A549 (cell line): ENCODE results near the gene MIR17HG. TPM values are rescaled to one million over a fixed set of nuclear protein-coding genes. Genes with fewer than 3 reads are reported as not detected.

ENCODE experiments used
- ATAC-seq, 2 experiments: fragments of 200-7000 bp in 1 of 2; fragments of >200 bp in 1 of 2; cut with Nextera tagmentation in 1 of 2; cut with Tn5 transposase in 1 of 2; 3 replicates each; pipeline versions ENCODE4 v1.8.0 to v1.9.1; 2018 to 2020; ENCODE audit warnings: mild to moderate bottlenecking in 1 of 2, moderate library complexity in 1 of 2
- CTCF ChIA-PET: fragments of 300-600 bp; sonication (Branson Sonifier 250); formaldehyde crosslinking; extraction: SDS; loops from one replicate; lab custom pipeline; 2021; ENCODE audit warnings: antibody characterized with exemption, inconsistent platforms; lab: Yijun Ruan, JAX
- POLR2A ChIA-PET: fragments of 350-600 bp; formaldehyde crosslinking; extraction: SDS; loops from one replicate; lab custom pipeline; 2021; ENCODE audit warnings: antibody characterized with exemption, inconsistent platforms; lab: Yijun Ruan, JAX
- DNase-seq, 2 experiments: peaks; one replicate each; pipeline versions ENCODE4 v3.0.0 to v3.0.0-alpha.2; 2011 to 2016; ENCODE audit warnings: low read depth in 1 of 2, low spot score in 1 of 2
- FAIRE-seq: peaks from 2 replicates; lab custom pipeline; 2011; peaks lifted over from hg19 to GRCh38; lab: Jason Lieb, UNC
- H3K27ac ChIP-seq, 2 experiments: fragments of >200 bp; sonication (Bioruptor Twin); formaldehyde crosslinking; 3 replicates each; pipeline ENCODE4 v1.5.1; 2016 to 2017
- H3K4me1 ChIP-seq: fragments of >200 bp; sonication (Bioruptor Twin); formaldehyde crosslinking; 3 replicates; pipeline ENCODE4 v1.6.1; 2016
- H3K4me2 ChIP-seq: fragments of >200 bp; sonication (Bioruptor Twin); formaldehyde crosslinking; 3 replicates; pipeline ENCODE4 v1.6.1; 2016
- H3K4me3 ChIP-seq: fragments of >200 bp; sonication (Bioruptor Twin); formaldehyde crosslinking; 3 replicates; pipeline ENCODE4 v1.5.1; 2016
- H3K9me3 ChIP-seq: fragments of >200 bp; sonication (Bioruptor Twin); formaldehyde crosslinking; 3 replicates; pipeline ENCODE4 v1.6.1; 2016
- BHLHE40 ChIP-seq: IDR thresholded peaks from 2 replicates; pipeline ENCODE4 v1.6.1; 2012; ENCODE audit warnings: low read depth, low read length, inconsistent platforms
- CBX2 ChIP-seq: fragments of 200-600 bp; sonication (generic); IDR thresholded peaks from 2 replicates; pipeline ENCODE4 v1.6.1; 2016; ENCODE audit warnings: low read depth, mild to moderate bottlenecking, borderline replicate concordance
- CEBPB ChIP-seq, 2 experiments: fragments of >200 bp in 1 of 2; sonication (Bioruptor Twin) in 1 of 2; formaldehyde crosslinking in 1 of 2; IDR thresholded peaks; 2 replicates each; pipeline ENCODE4 v1.6.1; 2012 to 2016
- CHD2 ChIP-seq: fragments of 150-350 bp; IDR thresholded peaks from 2 replicates; pipeline ENCODE4 v1.6.1; 2014; ENCODE audit warnings: low read length; ENCODE audit not compliant: partially characterized antibody
- CTCF ChIP-seq: fragments of >200 bp; sonication (Bioruptor Twin); formaldehyde crosslinking; IDR thresholded peaks from 3 replicates; pipeline ENCODE4 v1.5.1; 2016
- E2F6 ChIP-seq: IDR thresholded peaks from 2 replicates; pipeline ENCODE4 v1.6.1; 2012; ENCODE audit warnings: low read depth, borderline replicate concordance
- EHF ChIP-seq: fragments of 250-450 bp; sonication (Bioruptor Pico); IDR thresholded peaks from 2 replicates; pipeline ENCODE4 v1.5.0; 2020; ENCODE audit warnings: mild to moderate bottlenecking
- FOSB ChIP-seq: fragments of 250-450 bp; sonication (Bioruptor Pico); IDR thresholded peaks from 2 replicates; pipeline ENCODE4 v1.5.0; 2020; ENCODE audit warnings: mild to moderate bottlenecking, moderate library complexity
- FOXS1 ChIP-seq: fragments of 250-450 bp; sonication (Bioruptor Pico); IDR thresholded peaks from 2 replicates; pipeline ENCODE4 v1.5.0; 2020; ENCODE audit warnings: mild to moderate bottlenecking, moderate library complexity
- GATA3 ChIP-seq: IDR thresholded peaks from 2 replicates; pipeline ENCODE4 v1.6.1; 2012; ENCODE audit warnings: borderline replicate concordance
- HDAC2 ChIP-seq: fragments of 200-600 bp; sonication (generic); IDR thresholded peaks from 2 replicates; pipeline ENCODE4 v1.6.1; 2016
- HOXB5 ChIP-seq: fragments of 250-450 bp; sonication (Bioruptor Pico); IDR thresholded peaks from 2 replicates; pipeline ENCODE4 v1.5.0; 2020; ENCODE audit warnings: mild to moderate bottlenecking, moderate library complexity
- JUNB ChIP-seq: fragments of >200 bp; sonication (Bioruptor Twin); formaldehyde crosslinking; IDR thresholded peaks from 2 replicates; pipeline ENCODE4 v1.6.1; 2016
- KDM1A ChIP-seq: fragments of 200-600 bp; sonication (generic); IDR thresholded peaks from 2 replicates; pipeline ENCODE4 v1.6.1; 2016; ENCODE audit warnings: low read depth, mild to moderate bottlenecking
- KDM5A ChIP-seq: fragments of 200-600 bp; sonication (generic); IDR thresholded peaks from 2 replicates; pipeline ENCODE4 v1.6.1; 2016; ENCODE audit warnings: antibody characterized with exemption, mild to moderate bottlenecking
- NFE2L2 ChIP-seq: fragments of 150-350 bp; conservative IDR thresholded peaks from 2 replicates; pipeline ENCODE4 v1.6.1; 2014; ENCODE audit warnings: low read length
- NPAS2 ChIP-seq: fragments of 250-450 bp; sonication (Bioruptor Pico); IDR thresholded peaks from 2 replicates; pipeline ENCODE4 v1.8.0; 2022; ENCODE audit warnings: mild to moderate bottlenecking, moderate library complexity, borderline replicate concordance
- PBX3 ChIP-seq: IDR thresholded peaks from 2 replicates; pipeline ENCODE4 v1.6.1; 2012
- PHF8 ChIP-seq: fragments of 200-600 bp; sonication (generic); IDR thresholded peaks from 2 replicates; pipeline ENCODE4 v1.6.1; 2016; ENCODE audit warnings: low read depth, mild to moderate bottlenecking, antibody characterized with exemption, moderate library complexity, borderline replicate concordance
- RCOR1 ChIP-seq: fragments of 150-350 bp; IDR thresholded peaks from 2 replicates; pipeline ENCODE4 v1.6.1; 2014; ENCODE audit warnings: antibody characterized with exemption, low read length, low read depth
- RFX5 ChIP-seq: fragments of 450-650 bp; IDR thresholded peaks from 2 replicates; pipeline ENCODE4 v1.7.1; 2014; ENCODE audit warnings: antibody characterized with exemption, mild to moderate bottlenecking, moderate library complexity
- RNF2 ChIP-seq: fragments of 200-600 bp; sonication (generic); IDR thresholded peaks from 2 replicates; pipeline ENCODE4 v1.6.1; 2016; ENCODE audit warnings: low read depth, mild to moderate bottlenecking, antibody characterized with exemption, moderate library complexity, borderline replicate concordance
- TFCP2L1 ChIP-seq: fragments of 250-450 bp; sonication (Bioruptor Pico); IDR thresholded peaks from 2 replicates; pipeline ENCODE4 v1.5.0; 2021; ENCODE audit warnings: mild to moderate bottlenecking
- TP53 ChIP-seq: fragments of 250-450 bp; sonication (Bioruptor Pico); IDR thresholded peaks from 2 replicates; pipeline ENCODE4 v1.5.0; 2021; ENCODE audit warnings: mild to moderate bottlenecking, moderate library complexity
- USF2 ChIP-seq: fragments of 450-650 bp; IDR thresholded peaks from 2 replicates; pipeline ENCODE4 v1.6.1; 2014; ENCODE audit warnings: antibody characterized with exemption
- ZC3H11A ChIP-seq: fragments of 450-650 bp; IDR thresholded peaks from 2 replicates; pipeline ENCODE4 v1.6.1; 2014; ENCODE audit warnings: antibody characterized with exemption, mild to moderate bottlenecking
- ZFP36 ChIP-seq: fragments of 450-650 bp; IDR thresholded peaks from 2 replicates; pipeline ENCODE4 v1.6.1; 2014; ENCODE audit warnings: borderline replicate concordance; ENCODE audit not compliant: partially characterized antibody
- ZSCAN20 ChIP-seq: fragments of 250-450 bp; sonication (Bioruptor Pico); IDR thresholded peaks from 2 replicates; pipeline ENCODE4 v1.8.0; 2022; ENCODE audit warnings: mild to moderate bottlenecking, moderate library complexity
- WGBS: methylation state at CpG from one replicate; pipeline ENCODE4 v1.1.6; 2017; ENCODE audit errors: missing lambda C conversion rate; 5-methylcytosine and 5-hydroxymethylcytosine counted together
- polyA plus RNA-seq, 4 experiments: library from polyadenylated mRNA; depleted of rRNA in 3 of 4; stranded (reverse); fragments of >200 nt; fragmentation: RNase III in 1 of 4; extraction: RNeasy Plus Mini Kit Qiagen cat#74134 plus additional on column Dnase treatment in 1 of 4; gene quantifications; 2 replicates in 3 of 4; 3 replicates in 1 of 4; pipeline ENCODE4 v1.2.3, GENCODE V29; 2011 to 2017
- TF ChIP-seq, protein P1 (sequence below): IDR thresholded peaks from 2 replicates; pipeline ENCODE4 v1.6.1; 2012
- TF ChIP-seq, protein P2 (sequence below): fragments of >200 bp; sonication (Bioruptor Twin); formaldehyde crosslinking; IDR thresholded peaks from 3 replicates; pipeline ENCODE4 v1.6.1; 2016
- TF ChIP-seq, protein P3 (sequence below): fragments of >200 bp; sonication (Bioruptor Twin); formaldehyde crosslinking; IDR thresholded peaks from 2 replicates; pipeline ENCODE4 v1.6.1; 2016

The MIR17HG gene
- polyA plus RNA-seq, 2 of the 4 experiments (the other 2 are of a cell fraction), result 4.9 to 7.3 TPM

DNA sequence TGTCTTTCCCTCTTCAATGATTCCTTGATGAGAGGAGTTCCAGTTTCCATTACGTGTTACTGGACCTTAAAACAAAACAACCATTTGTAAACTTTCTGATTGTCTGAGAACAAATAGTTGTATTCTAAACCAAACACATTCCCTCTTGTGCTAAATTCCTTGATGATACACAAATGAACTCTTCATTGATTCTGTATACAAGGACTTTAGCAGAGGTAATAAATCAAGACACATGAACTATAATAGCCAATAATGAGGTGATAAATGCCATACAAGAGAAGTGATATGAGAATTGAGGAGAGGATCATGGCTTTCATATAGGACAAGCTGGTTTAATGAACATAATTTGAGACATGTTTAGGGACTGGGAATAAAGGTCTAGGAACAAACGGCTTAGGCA lies 37.4 kb downstream of the MIR17HG start:
- H3K4me2 ChIP-seq, result no peak overlapping the region
- CTCF ChIA-PET, result no interaction called here

DNA sequence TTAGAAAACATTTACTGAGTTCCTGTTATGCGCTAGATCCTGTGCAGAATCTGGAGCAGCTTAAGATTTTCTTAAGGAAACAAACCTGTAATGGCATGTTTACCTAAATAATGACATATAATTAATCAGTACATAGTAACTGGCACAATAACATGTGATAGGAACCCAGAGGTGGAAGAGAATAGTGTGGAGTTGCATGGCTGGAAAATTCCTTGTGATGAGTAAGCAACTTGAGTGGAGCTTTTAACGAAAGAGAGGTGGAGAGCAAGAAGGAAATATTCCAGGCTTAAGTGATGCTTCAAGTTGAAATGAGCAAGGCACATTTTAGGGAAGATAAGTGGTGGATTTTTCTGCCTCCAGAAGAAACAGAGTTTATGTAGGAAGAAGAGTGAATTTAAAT lies 41.7 kb downstream of the MIR17HG start:
- DNase-seq, result no peak
- H3K4me1 ChIP-seq, result no peaks in the 10 kb centered on the region
- POLR2A ChIA-PET, result no interaction called here
- CTCF ChIA-PET, result no interaction called here
- H3K9me3 ChIP-seq, result no peaks in the 10 kb centered on the region
- H3K4me2 ChIP-seq, result no peak overlapping the region
- WGBS, result 46% methylated on average over 2 of the region's 2 CpGs
- no peak for ATAC-seq
- H3K27ac ChIP-seq, result no peak overlapping the region
- no peak for FAIRE-seq
- no peak overlapping the region for H3K4me3 ChIP-seq
- TF ChIP-seq JUNB (no peak), FOSB (no peak), TFCP2L1 (no peak), CBX2 (no peak), ZSCAN20 (CRISPR knock-in tag) (no peak), KDM1A (no peak), EHF (CRISPR knock-in tag) (no peak), USF2 (no peak), ZFP36 (no peak), PBX3 (no peak), CEBPB (IDR thresholded peaks at IDR 0.05) (no peak), PHF8 (no peak)
- TF ChIP-seq, protein P1, sequence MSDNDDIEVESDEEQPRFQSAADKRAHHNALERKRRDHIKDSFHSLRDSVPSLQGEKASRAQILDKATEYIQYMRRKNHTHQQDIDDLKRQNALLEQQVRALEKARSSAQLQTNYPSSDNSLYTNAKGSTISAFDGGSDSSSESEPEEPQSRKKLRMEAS, result no peak
- TF ChIP-seq, protein P2, sequence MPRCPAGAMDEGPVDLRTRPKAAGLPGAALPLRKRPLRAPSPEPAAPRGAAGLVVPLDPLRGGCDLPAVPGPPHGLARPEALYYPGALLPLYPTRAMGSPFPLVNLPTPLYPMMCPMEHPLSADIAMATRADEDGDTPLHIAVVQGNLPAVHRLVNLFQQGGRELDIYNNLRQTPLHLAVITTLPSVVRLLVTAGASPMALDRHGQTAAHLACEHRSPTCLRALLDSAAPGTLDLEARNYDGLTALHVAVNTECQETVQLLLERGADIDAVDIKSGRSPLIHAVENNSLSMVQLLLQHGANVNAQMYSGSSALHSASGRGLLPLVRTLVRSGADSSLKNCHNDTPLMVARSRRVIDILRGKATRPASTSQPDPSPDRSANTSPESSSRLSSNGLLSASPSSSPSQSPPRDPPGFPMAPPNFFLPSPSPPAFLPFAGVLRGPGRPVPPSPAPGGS, result no peak

More for the DNA sequence above, 37.4 kb downstream of the MIR17HG start:
- POLR2A ChIA-PET, result no interaction called here
- TF ChIP-seq, protein P2, result no peak
- TF ChIP-seq CTCF, result no peak
- TF ChIP-seq HDAC2, result no peak
- no peak for TF ChIP-seq PBX3
- no peak for TF ChIP-seq ZC3H11A
- no peak for TF ChIP-seq RFX5
- no peak for TF ChIP-seq GATA3
- no peak for TF ChIP-seq RCOR1
- no peak for TF ChIP-seq FOXS1 (CRISPR knock-in tag)
- TF ChIP-seq BHLHE40, result no peak
- TF ChIP-seq E2F6, result no peak
- no peak for TF ChIP-seq NPAS2 (CRISPR knock-in tag)
- TF ChIP-seq, protein P3, sequence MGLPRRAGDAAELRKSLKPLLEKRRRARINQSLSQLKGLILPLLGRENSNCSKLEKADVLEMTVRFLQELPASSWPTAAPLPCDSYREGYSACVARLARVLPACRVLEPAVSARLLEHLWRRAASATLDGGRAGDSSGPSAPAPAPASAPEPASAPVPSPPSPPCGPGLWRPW, result no peak
- no peak for TF ChIP-seq HOXB5 (CRISPR knock-in tag)
- no peak for TF ChIP-seq RNF2
- no peak for TF ChIP-seq TP53 (CRISPR knock-in tag)
- no peak for TF ChIP-seq KDM5A
- TF ChIP-seq FOSB, result no peak
- no peak for TF ChIP-seq CHD2
- no peak for TF ChIP-seq NFE2L2
- 3% methylated on average over 2 of the region's 2 CpGs for WGBS
- no peak overlapping the region for H3K4me3 ChIP-seq
- no peaks in the 10 kb centered on the region for H3K4me1 ChIP-seq
- FAIRE-seq (no peak), ATAC-seq (no peak), DNase-seq (no peak)
- H3K9me3 ChIP-seq, result no peaks in the 10 kb centered on the region
- no peak overlapping the region for H3K27ac ChIP-seq
